Measurements from ENCODE around the gene ZNF618. TPM values are rescaled to one million over a fixed set of nuclear protein-coding genes. Genes with fewer than 3 reads are reported as not detected.
A peak's percentile ranks its signal among the peaks of the same experiment; 100 is the strongest.

Gene ZNF618
- total and polyA plus RNA-seq, 2 experiments from 2014 or later = 12.1 to 22.1 TPM

DNA sequence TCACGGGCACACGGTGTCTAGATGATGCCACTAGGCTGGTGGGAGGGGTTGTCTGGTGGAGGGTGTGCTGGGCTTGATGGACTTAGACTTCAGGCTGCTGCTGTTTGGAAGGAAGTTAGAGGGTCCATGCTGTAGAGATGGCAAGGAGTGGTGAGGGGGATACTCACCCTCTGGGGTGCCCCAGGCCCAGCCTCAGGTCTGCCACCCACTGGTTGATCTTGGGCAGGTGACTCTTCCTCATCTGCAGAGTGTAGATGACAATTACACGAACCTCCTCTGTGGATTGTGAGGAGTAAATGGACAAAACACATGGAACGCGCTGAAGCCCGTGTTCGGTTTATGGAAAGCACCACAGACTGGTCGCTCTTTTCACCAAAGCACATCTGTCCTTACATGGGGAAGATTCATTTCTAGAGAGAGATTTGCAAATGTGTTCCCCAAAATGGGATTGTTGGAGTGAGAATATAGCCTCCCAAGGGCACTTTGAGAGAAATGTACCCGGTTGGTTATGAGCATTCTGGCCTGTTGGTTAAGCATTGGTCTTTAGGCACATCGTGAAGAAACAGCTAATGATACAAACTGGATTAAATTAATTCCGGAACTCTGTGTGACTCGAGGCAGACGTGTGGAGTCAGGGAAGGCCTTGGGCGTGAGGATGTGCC, 58.2 kb downstream of the ZNF618 start:
- TF ChIP-seq, protein P1, sequence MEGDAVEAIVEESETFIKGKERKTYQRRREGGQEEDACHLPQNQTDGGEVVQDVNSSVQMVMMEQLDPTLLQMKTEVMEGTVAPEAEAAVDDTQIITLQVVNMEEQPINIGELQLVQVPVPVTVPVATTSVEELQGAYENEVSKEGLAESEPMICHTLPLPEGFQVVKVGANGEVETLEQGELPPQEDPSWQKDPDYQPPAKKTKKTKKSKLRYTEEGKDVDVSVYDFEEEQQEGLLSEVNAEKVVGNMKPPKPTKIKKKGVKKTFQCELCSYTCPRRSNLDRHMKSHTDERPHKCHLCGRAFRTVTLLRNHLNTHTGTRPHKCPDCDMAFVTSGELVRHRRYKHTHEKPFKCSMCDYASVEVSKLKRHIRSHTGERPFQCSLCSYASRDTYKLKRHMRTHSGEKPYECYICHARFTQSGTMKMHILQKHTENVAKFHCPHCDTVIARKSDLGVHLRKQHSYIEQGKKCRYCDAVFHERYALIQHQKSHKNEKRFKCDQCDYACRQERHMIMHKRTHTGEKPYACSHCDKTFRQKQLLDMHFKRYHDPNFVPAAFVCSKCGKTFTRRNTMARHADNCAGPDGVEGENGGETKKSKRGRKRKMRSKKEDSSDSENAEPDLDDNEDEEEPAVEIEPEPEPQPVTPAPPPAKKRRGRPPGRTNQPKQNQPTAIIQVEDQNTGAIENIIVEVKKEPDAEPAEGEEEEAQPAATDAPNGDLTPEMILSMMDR (conservative IDR thresholded peaks at IDR 0.05; ENCODE audit: low read depth in 2 of 2) = peak; percentile 20 to 55; a peak in 3 of 4 replicates
- TF ChIP-seq, protein P2, sequence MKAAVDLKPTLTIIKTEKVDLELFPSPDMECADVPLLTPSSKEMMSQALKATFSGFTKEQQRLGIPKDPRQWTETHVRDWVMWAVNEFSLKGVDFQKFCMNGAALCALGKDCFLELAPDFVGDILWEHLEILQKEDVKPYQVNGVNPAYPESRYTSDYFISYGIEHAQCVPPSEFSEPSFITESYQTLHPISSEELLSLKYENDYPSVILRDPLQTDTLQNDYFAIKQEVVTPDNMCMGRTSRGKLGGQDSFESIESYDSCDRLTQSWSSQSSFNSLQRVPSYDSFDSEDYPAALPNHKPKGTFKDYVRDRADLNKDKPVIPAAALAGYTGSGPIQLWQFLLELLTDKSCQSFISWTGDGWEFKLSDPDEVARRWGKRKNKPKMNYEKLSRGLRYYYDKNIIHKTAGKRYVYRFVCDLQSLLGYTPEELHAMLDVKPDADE (IDR thresholded peaks at IDR 0.05) = no peak
- H3K9me3 Mint-ChIP-seq = no peaks in the 10 kb centered on the region; the same call in 2 of the 3 replicates
- H4K20me1 ChIP-seq (replicated peaks; ENCODE audit: insufficient read depth) = peaks cover 21% of the 10 kb centered on the region
- H2AFZ ChIP-seq = no peak overlapping the region
- H3K27ac Mint-ChIP-seq = no peak overlapping the region
- H3K27me3 Mint-ChIP-seq (ENCODE audit: insufficient read depth, low read depth, poor library complexity) = peaks cover 4% of the 10 kb centered on the region
- DNase-seq (ENCODE audit: low spot score) (no peak), ATAC-seq (peak; percentile 57)
- peaks cover 77% of the 10 kb centered on the region for H3K79me2 ChIP-seq (replicated peaks; ENCODE audit: insufficient read depth)
- no peak overlapping the region for H3K4me3 Mint-ChIP-seq
- H3K4me1 Mint-ChIP-seq = peaks cover 11% of the 10 kb centered on the region
- H3K9me2 ChIP-seq (ENCODE audit: insufficient read depth) = peaks cover 7% of the 10 kb centered on the region; the same call in 1 of the 2 replicates
- H3K27me3 ChIP-seq (ENCODE audit: insufficient read depth) = no peaks in the 10 kb centered on the region
- H3K36me3 ChIP-seq (ENCODE audit: insufficient read depth) = no peaks in the 10 kb centered on the region
- H3K4me1 ChIP-seq (ENCODE audit: insufficient read depth) = no peaks in the 10 kb centered on the region; the same call in 1 of the 2 replicates
- no peak overlapping the region for H3K27ac ChIP-seq (ENCODE audit: low read depth)
- H3F3A ChIP-seq (replicated peaks; ENCODE audit: low read depth) = no peaks in the 10 kb centered on the region
- H3K36me3 Mint-ChIP-seq (ENCODE audit: low read depth) = peaks cover 3% of the 10 kb centered on the region; the same call in 1 of the 3 replicates
- no peak overlapping the region for H3K4me3 ChIP-seq
- no peak overlapping the region for H3K4me2 ChIP-seq

DNA sequence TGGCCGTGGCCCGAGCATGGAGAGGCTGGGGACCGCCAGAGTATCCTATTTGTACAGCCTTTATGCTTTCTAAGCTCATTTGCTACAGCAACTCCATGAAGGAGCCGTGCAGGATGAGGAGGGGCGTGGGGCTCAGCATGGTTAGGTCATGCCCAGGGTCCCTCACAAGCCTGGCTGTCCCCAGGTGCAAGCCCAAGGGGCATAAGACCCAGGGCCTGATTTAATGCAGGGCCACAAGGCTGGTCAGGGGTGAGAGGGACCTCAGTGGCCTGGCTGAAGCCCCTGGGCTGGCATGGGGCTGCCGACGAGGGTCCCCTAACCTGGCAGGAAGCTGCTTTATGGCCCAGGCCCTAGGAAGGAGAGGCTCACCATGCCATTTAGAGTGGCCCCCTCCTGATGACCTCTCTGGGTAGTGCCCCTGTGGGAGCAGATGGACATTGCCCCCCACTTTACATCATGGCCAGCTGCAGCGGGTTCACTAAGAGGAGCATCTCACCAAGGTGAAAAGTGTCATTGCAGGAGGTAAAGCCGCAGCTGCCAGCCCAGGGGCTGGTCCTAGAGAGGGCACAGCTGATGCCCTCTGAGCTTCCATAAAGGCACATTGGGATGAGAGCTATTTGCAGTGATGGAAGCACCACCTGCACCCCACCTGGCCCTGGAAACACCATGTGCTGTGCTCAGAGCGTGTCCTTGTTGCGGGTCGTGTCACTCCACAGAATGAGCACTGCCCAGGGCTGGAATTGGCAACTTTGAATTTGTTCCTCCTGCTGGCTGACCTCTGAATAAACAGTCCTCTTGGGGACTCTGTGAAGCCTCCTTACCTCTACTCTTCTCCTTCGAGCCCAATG, 58.9 kb downstream of the ZNF618 start:
- Histone ChIP-seq H3K4me3 (no peak overlapping the region), H3K36me3 (ENCODE audit: insufficient read depth) (no peaks in the 10 kb centered on the region), H3K27me3 (ENCODE audit: insufficient read depth) (no peaks in the 10 kb centered on the region), H3K79me2 (replicated peaks; ENCODE audit: insufficient read depth) (peaks cover 76% of the 10 kb centered on the region), H3K9me2 (ENCODE audit: insufficient read depth) (peaks cover 7% of the 10 kb centered on the region; the same call in 1 of the 2 replicates), H3K27ac (ENCODE audit: low read depth) (no peak overlapping the region), H3F3A (replicated peaks; ENCODE audit: low read depth) (no peaks in the 10 kb centered on the region), H2AFZ (no peak overlapping the region), H3K4me1 (ENCODE audit: insufficient read depth) (no peaks in the 10 kb centered on the region; the same call in 1 of the 2 replicates), H4K20me1 (replicated peaks; ENCODE audit: insufficient read depth) (peaks cover 21% of the 10 kb centered on the region), H3K4me2 (no peak overlapping the region)
- H3K4me1 Mint-ChIP-seq = peaks cover 11% of the 10 kb centered on the region
- H3K27ac Mint-ChIP-seq = no peak overlapping the region
- no peak for DNase-seq (ENCODE audit: low spot score)
- ATAC-seq = peak; percentile 64
- no peak overlapping the region for H3K4me3 Mint-ChIP-seq
- no peaks in the 10 kb centered on the region for H3K36me3 Mint-ChIP-seq (ENCODE audit: low read depth)
- no peaks in the 10 kb centered on the region for H3K9me3 Mint-ChIP-seq
- H3K27me3 Mint-ChIP-seq (ENCODE audit: insufficient read depth, low read depth, poor library complexity) = peaks cover 2% of the 10 kb centered on the region
- TF ChIP-seq EZH2 (IDR thresholded peaks at IDR 0.05; ENCODE audit: low read depth, unreplicated experiment) (no peak), ZNF114 (CRISPR knock-in tag; IDR thresholded peaks at IDR 0.05) (no peak), CREB1 (CRISPR knock-in tag; IDR thresholded peaks at IDR 0.05; ENCODE audit: low read depth) (no peak), NANOG (IDR thresholded peaks at IDR 0.05; ENCODE audit: borderline replicate concordance) (no peak), POLR2AphosphoS5 (IDR thresholded peaks at IDR 0.05; ENCODE audit: low read depth) (no peak)
- TF ChIP-seq, protein P3, sequence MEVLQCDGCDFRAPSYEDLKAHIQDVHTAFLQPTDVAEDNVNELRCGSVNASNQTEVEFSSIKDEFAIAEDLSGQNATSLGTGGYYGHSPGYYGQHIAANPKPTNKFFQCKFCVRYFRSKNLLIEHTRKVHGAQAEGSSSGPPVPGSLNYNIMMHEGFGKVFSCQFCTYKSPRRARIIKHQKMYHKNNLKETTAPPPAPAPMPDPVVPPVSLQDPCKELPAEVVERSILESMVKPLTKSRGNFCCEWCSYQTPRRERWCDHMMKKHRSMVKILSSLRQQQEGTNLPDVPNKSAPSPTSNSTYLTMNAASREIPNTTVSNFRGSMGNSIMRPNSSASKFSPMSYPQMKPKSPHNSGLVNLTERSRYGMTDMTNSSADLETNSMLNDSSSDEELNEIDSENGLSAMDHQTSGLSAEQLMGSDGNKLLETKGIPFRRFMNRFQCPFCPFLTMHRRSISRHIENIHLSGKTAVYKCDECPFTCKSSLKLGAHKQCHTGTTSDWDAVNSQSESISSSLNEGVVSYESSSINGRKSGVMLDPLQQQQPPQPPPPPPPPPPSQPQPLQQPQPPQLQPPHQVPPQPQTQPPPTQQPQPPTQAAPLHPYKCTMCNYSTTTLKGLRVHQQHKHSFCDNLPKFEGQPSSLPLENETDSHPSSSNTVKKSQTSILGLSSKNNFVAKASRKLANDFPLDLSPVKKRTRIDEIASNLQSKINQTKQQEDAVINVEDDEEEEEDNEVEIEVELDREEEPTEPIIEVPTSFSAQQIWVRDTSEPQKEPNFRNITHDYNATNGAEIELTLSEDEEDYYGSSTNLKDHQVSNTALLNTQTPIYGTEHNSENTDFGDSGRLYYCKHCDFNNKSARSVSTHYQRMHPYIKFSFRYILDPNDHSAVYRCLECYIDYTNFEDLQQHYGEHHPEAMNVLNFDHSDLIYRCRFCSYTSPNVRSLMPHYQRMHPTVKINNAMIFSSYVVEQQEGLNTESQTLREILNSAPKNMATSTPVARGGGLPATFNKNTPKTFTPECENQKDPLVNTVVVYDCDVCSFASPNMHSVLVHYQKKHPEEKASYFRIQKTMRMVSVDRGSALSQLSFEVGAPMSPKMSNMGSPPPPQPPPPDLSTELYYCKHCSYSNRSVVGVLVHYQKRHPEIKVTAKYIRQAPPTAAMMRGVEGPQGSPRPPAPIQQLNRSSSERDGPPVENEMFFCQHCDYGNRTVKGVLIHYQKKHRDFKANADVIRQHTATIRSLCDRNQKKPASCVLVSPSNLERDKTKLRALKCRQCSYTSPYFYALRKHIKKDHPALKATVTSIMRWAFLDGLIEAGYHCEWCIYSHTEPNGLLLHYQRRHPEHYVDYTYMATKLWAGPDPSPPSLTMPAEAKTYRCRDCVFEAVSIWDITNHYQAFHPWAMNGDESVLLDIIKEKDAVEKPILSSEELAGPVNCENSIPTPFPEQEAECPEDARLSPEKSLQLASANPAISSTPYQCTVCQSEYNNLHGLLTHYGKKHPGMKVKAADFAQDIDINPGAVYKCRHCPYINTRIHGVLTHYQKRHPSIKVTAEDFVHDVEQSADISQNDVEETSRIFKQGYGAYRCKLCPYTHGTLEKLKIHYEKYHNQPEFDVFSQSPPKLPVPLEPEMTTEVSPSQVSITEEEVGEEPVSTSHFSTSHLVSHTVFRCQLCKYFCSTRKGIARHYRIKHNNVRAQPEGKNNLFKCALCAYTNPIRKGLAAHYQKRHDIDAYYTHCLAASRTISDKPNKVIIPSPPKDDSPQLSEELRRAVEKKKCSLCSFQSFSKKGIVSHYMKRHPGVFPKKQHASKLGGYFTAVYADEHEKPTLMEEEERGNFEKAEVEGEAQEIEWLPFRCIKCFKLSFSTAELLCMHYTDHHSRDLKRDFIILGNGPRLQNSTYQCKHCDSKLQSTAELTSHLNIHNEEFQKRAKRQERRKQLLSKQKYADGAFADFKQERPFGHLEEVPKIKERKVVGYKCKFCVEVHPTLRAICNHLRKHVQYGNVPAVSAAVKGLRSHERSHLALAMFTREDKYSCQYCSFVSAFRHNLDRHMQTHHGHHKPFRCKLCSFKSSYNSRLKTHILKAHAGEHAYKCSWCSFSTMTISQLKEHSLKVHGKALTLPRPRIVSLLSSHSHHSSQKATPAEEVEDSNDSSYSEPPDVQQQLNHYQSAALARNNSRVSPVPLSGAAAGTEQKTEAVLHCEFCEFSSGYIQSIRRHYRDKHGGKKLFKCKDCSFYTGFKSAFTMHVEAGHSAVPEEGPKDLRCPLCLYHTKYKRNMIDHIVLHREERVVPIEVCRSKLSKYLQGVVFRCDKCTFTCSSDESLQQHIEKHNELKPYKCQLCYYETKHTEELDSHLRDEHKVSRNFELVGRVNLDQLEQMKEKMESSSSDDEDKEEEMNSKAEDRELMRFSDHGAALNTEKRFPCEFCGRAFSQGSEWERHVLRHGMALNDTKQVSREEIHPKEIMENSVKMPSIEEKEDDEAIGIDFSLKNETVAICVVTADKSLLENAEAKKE (CRISPR knock-in tag; IDR thresholded peaks at IDR 0.05) = no peak
